ENCODE data around the gene RAB31.
"Not testable (repeated sequence)": the region's sequence is repeated elsewhere in the genome, so short reads cannot be mapped to it uniquely, and the experiment has no call there.

Gene RAB31

GRCh38 chr18:9848170-9848879, 140.2 kb downstream of the RAB31 start:
- no peak for DNase-seq

DNA sequence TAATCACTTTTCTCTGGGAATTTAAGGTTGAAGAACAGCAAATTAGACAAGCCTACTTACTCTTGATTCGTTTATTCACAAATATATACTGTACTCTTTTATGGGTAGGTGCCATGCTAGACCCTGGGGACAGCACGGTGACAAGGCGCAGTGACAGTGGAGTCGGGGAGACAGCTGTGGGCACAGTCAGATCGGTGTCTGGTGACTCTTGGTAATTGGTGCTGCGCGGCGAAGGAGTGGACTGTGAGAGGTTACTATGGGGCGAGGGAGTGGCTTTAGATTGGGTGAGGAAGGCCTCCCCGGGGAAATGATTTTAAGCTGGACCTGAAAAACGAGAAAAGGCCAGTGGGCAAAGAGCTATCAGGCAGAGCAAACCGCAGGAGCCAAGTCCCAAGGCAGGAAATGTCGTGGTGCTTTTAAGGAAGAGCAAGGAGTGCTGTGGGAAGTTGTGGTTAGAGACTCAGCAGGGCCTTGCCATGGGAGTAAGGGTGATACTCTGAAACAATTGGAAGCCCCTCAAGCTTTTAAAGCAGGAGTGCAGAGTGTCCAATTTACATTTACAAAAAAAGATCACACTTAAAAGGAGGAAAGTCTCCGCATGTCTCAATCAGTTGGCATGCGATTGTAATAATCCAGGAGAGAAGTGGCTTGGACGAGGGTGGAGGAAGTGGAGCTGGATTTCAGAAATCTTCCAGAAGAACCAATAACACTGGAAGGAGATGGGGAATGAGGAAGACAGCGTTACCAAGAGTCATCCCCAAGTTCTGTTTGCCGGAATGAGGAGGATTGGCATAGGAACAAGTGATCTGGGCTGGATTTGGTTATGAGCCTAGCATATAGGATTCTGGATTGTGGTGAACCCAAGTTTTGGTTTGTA, 141.5 kb downstream of the RAB31 start:
- DNase-seq, result no peak

- no peak for DNase-seq
Observed at GRCh38 chr18:9850309-9850708, 142.2 kb downstream of the RAB31 start.

GRCh38 chr18:9851511-9851910, 143.4 kb downstream of the RAB31 start:
- DNase-seq, result no peak

DNA sequence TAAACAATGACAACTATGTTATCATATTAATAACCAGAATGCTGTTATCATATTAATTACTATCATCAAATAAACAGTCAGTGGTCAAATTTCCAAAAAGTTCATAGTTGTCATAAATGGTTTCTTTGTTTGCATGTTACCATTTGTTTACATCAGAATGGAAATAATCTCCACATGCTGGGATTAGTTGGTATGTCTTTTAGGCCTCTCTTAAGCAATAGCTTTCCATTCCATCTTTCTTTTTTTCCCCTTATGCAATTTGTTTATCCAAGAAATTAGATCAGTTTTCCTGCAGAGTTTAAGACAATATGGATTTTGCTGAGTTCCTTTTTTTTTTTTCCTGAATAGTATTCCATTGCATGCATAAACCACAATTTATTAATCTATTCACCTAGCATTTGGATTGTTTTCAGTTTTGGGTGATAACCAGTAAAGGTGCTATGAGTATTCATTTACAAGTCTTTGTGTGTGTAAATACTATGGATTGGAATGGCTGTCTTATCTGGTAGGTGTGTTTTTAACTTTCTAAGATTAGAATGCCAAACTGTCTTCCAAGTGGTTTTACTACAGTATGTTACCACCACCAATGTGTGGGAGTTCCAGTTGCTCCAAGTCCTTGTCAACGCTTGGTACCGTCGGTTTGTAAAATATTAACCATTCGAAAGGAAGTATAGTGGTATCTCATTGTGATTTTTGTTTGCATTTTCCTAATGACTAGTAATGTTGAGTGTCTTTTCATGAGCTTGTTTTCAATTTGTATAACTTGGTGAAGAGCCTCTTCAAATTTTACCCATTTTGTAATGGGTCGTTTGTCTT, 144.4 kb downstream of the RAB31 start:
- no peak for DNase-seq

DNA sequence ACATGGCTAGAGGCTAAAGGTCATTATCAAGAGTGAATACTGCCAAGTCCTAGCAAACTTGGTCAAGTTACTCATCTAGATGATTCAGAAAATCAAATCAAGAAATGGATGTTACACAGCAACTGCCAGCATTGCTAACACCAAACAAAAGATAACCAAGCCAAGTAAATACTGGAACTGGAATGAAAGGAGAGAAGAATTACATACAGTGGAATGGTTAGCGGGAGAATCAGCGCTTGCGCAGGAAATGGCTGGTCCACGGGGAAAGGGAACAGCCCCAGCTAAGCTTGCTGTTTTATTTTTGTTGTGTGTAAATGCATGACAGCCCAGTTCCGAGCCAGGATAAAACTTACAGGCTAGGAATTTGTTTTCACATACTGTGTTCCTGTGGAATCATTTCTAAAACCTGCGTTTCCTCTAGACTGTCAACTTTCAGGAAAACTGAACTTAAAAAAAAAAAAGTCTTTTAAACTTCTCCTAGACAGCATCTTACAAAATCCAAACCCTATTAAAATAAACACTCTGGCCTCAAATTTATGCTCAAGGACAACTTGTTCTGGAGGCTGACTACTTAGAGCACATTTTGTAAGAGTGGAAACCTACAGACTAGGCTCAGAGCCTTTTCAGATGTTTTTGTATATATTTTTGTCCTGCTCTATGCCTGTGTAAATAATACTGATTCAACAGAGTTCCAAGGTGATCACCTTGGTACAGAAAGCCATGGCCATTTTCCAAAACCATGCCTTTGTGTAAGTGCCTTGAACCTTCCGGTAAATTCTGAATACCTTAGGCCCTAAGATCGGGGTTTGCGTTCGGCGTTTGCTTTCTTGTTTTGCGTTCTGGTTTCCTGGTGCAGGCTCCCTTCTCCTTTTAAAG, 146.9 kb downstream of the RAB31 start:
- no peak for DNase-seq

- DNase-seq, result no peak
Observed at GRCh38 chr18:9855681-9856080, 147.6 kb downstream of the RAB31 start.

DNA sequence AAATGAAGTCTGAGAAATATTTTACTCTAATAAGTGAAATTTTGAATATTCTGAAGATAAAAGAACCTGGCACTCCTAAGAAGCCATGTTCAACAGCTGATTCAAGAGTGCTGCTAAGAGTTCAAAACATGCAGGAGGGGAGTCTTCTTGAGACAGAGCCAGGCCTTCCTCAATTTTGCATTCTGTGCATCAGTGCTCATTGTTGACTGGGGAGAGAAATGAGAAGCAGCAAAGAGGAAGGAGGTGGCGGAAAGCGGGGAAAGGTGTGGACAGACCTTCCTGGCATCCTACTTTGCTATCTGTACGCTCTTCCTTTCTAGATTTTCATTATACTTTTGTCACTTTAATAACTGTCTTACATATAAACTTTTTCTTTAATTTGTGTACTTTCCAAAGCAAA, 148.0 kb downstream of the RAB31 start:
- DNase-seq, result no peak

- DNase-seq, result not testable (repeated sequence)
Observed at GRCh38 chr18:9857479-9857998, 149.4 kb downstream of the RAB31 start.

- no peak for DNase-seq
Observed at GRCh38 chr18:9858642-9859041, 150.5 kb downstream of the RAB31 start.

DNA sequence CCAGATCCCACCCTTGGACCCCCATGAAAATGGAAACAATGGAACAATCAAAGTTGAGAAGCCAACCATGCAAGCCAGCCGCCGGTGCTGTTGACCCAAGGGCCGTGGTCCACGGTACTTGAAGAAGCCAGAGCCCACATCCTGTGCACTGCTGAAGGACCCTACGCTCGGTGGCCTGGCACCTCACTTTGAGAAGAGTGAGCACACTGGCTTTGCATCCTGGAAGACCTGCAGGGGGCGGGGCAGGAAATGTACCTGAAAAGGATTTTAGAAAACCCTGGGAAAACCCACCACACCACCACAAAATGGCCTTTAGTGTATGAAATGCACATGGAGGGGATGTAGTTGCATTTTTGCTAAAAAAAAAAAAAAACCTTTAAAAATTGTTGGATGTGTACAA, 151.1 kb downstream of the RAB31 start:
- DNase-seq, result no peak

DNA sequence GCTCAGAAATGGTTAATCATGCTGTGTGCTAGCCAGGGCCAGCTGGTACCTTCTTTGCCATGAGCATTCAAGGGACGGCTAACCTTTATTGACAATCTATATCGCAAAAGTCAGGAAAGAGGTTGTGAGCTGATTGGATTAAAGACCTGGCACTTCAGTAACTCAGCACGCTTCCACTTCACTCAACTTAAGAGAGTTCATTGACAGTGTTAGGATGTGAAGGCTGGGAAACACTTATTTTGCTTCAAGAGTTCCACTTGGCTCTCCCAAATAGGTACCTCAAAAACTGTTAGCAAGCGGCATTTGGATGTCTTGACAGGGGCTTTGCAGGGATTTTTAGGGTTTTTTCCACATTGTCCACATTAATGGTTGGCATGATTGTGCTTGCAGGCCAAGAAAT, 152.6 kb downstream of the RAB31 start:
- DNase-seq, result no peak

GRCh38 chr18:9861157-9861556, 153.1 kb downstream of the RAB31 start:
- no peak for DNase-seq

DNA sequence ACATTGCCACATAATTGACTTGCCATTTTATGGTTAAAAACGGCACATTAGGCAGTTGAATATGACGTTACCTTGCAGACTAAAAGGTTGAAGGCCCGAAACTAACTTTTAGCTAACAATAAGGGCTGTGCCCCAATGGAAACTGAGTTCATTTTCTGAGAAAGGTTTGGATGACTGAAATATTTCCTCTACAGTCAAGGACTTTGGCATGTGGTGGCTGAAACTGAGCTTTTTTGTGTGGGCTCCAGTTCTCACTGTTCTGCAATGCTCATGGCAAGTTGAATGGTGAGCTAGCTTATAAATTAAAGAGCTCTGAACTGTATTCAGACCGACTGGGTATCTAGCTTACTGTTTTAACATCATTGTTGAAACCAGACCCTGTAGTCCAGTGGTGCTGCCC, 153.8 kb downstream of the RAB31 start:
- no peak for DNase-seq

- no peak for DNase-seq
Observed at GRCh38 chr18:9862686-9863085, 154.6 kb downstream of the RAB31 start.

- no peak for DNase-seq
Observed at GRCh38 chr18:9863282-9863681, 155.2 kb downstream of the RAB31 start.

GRCh38 chr18:9865764-9866490, 157.8 kb downstream of the RAB31 start:
- DNase-seq, result no peak

- no peak for DNase-seq
Observed at GRCh38 chr18:9866627-9867026, 158.5 kb downstream of the RAB31 start.

DNA sequence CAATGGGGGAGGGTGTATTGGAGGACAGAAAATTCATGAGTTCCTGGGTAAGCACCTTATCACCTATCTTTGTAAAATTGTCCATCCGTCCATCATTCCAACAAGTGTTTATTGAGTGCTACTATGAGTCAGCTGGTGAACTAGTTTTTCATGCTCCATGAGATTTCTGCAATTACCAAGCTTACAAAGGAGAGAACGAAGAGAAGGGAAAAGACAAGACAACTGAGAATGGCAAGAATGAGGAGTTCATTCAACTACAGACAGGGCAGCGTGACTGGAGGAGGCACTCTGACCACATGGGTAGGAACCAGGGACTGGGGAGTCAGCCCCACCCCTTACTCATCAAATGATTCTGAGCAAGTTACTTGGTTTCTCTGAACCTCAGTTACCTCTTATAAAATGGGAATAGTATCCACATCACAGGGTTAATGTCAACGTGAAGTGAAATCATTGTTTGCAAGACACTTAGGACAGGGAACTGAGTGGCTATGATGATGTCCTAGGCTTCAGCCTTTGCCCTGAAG, 159.0 kb downstream of the RAB31 start:
- DNase-seq, result no peak

GRCh38 chr18:9868857-9869714, 161.0 kb downstream of the RAB31 start:
- no peak for DNase-seq
